HEK293T (cell line): ENCODE measurements around the gene NDP.

Experiments used
- CTCF ChIA-PET: fragments of 350-600 bp; formaldehyde crosslinking; extraction: SDS; loops from one replicate; lab custom pipeline; 2021; ENCODE audit warnings: antibody characterized with exemption, inconsistent platforms; lab: Yijun Ruan, JAX
- POLR2A ChIA-PET: fragments of 350-600 bp; formaldehyde crosslinking; extraction: SDS; loops from one replicate; lab custom pipeline; 2020; ENCODE audit warnings: antibody characterized with exemption, inconsistent platforms; lab: Yijun Ruan, JAX
- DNase-seq: peaks from one replicate; pipeline ENCODE4 v3.0.0; 2012; ENCODE audit warnings: mixed read lengths; ENCODE audit errors: extremely low spot score
- ARNT ChIP-seq: fragments of 450-650 bp; IDR thresholded peaks from 2 replicates; pipeline ENCODE4 v1.6.1; 2017; ENCODE audit warnings: mild to moderate bottlenecking
- BHLHE40 ChIP-seq: fragments of 450-650 bp; IDR thresholded peaks from 2 replicates; pipeline ENCODE4 v1.6.1; 2016; ENCODE audit warnings: mild to moderate bottlenecking, moderate library complexity, borderline replicate concordance
- CTBP1 ChIP-seq: fragments of 450-650 bp; IDR thresholded peaks from 2 replicates; pipeline ENCODE4 v1.6.1; 2016; ENCODE audit warnings: borderline replicate concordance
- ELF4 ChIP-seq: fragments of 450-650 bp; IDR thresholded peaks from 2 replicates; pipeline ENCODE4 v1.6.1; 2017; ENCODE audit warnings: antibody characterized with exemption
- FOXA1 ChIP-seq: fragments of 450-650 bp; IDR thresholded peaks from 2 replicates; pipeline ENCODE4 v1.6.1; 2016; ENCODE audit warnings: mild to moderate bottlenecking
- FOXK2 ChIP-seq: fragments of 450-650 bp; IDR thresholded peaks from 2 replicates; pipeline ENCODE4 v1.6.1; 2016; ENCODE audit warnings: mild to moderate bottlenecking
- FOXM1 ChIP-seq: fragments of 450-650 bp; IDR thresholded peaks from 2 replicates; pipeline ENCODE4 v1.6.1; 2017; ENCODE audit warnings: mild to moderate bottlenecking, borderline replicate concordance
- HDGF ChIP-seq: fragments of 450-650 bp; IDR thresholded peaks from 2 replicates; pipeline ENCODE4 v1.6.1; 2017; ENCODE audit warnings: antibody characterized with exemption, borderline replicate concordance
- L3MBTL2 ChIP-seq: fragments of 450-650 bp; conservative IDR thresholded peaks from 2 replicates; pipeline ENCODE4 v1.6.1; 2016; ENCODE audit warnings: mild to moderate bottlenecking
- LEF1 ChIP-seq: fragments of 450-650 bp; IDR thresholded peaks from 2 replicates; pipeline ENCODE4 v1.6.1; 2017; ENCODE audit warnings: mild to moderate bottlenecking, borderline replicate concordance
- NFRKB ChIP-seq: fragments of 450-650 bp; IDR thresholded peaks from 2 replicates; pipeline ENCODE4 v1.6.1; 2016; ENCODE audit warnings: mild to moderate bottlenecking, moderate library complexity
- SP1 ChIP-seq: fragments of 450-650 bp; IDR thresholded peaks from 2 replicates; pipeline ENCODE4 v1.6.1; 2017
- SUZ12 ChIP-seq: fragments of 450-650 bp; IDR thresholded peaks from 2 replicates; pipeline ENCODE4 v1.6.1; 2016; ENCODE audit warnings: mild to moderate bottlenecking
- TARDBP ChIP-seq: fragments of 450-650 bp; IDR thresholded peaks from 2 replicates; pipeline ENCODE4 v1.6.1; 2016
- ZNF384 ChIP-seq: fragments of 450-650 bp; IDR thresholded peaks from 2 replicates; pipeline ENCODE4 v1.6.1; 2016
- TF ChIP-seq, protein P1 (sequence below): fragments of 450-650 bp; IDR thresholded peaks from 2 replicates; pipeline ENCODE4 v1.6.1; 2016

NDP gene

DNA sequence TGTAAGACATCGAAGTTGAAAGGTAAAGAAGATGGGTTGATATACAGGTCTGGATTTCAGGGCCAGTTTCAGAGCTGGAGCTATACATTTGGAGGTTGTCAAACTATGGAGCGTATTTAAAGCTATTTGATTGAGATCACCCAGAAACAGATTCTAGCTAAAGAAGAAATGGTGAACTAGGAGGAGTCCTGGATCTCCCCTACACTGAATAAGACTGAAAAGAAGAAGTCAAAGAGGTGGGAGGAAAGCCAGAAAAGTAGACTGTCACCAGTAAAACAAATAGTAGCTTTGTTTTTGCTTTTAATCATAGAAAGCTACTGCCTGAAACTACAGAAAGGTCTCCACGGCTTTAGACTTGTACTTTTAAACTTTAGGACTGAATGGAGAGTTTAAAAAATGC is 5.0 kb upstream of the NDP start:
- CTCF ChIA-PET: no interaction called here
- POLR2A ChIA-PET: no interaction called here
- no peak for TF ChIP-seq CTBP1
- TF ChIP-seq FOXK2: no peak
- no peak for TF ChIP-seq BHLHE40
- TF ChIP-seq TARDBP: no peak
- no peak for TF ChIP-seq HDGF
- TF ChIP-seq SUZ12: no peak
- no peak for TF ChIP-seq SP1
- no peak for TF ChIP-seq ELF4
- TF ChIP-seq LEF1: no peak
- TF ChIP-seq L3MBTL2: no peak
- TF ChIP-seq, protein P1, sequence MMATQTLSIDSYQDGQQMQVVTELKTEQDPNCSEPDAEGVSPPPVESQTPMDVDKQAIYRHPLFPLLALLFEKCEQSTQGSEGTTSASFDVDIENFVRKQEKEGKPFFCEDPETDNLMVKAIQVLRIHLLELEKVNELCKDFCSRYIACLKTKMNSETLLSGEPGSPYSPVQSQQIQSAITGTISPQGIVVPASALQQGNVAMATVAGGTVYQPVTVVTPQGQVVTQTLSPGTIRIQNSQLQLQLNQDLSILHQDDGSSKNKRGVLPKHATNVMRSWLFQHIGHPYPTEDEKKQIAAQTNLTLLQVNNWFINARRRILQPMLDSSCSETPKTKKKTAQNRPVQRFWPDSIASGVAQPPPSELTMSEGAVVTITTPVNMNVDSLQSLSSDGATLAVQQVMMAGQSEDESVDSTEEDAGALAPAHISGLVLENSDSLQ: no peak

DNA sequence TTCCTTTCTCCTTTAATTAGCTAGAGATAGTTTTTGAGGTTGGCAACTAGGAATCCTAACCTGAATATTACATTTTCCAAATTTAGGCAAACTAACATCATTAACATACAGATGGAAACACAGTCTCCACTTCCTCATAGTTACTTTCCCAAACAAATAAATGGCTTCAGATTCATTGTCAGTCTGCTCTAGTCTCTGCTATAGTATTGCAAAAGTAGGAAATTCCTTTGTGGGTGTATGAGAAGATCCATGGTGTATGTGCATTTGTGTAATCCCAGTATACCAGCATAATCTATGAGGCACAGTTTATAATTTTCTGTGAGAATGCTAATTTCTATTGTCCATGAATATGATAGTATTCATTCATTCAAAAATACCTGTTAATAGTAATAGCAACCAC is 3.0 kb upstream of the NDP start:
- ChIA-PET POLR2A (no interaction called here), CTCF (interaction anchor here (0.7 kb wide), 1 partner anchor 18 kb away, joined by 4 read pairs; no protein-coding TSS in a partner anchor)
- DNase-seq: no peak
- TF ChIP-seq L3MBTL2 (no peak), ELF4 (no peak), CTBP1 (no peak), NFRKB (no peak), SP1 (no peak), HDGF (no peak), SUZ12 (no peak), ZNF384 (no peak), TARDBP (no peak), LEF1 (no peak), BHLHE40 (no peak), FOXM1 (no peak), FOXK2 (no peak), ARNT (no peak), FOXA1 (no peak)
- TF ChIP-seq, protein P1: no peak

More for the DNA sequence above, 5.0 kb upstream of the NDP start:
- no peak for DNase-seq

DNA sequence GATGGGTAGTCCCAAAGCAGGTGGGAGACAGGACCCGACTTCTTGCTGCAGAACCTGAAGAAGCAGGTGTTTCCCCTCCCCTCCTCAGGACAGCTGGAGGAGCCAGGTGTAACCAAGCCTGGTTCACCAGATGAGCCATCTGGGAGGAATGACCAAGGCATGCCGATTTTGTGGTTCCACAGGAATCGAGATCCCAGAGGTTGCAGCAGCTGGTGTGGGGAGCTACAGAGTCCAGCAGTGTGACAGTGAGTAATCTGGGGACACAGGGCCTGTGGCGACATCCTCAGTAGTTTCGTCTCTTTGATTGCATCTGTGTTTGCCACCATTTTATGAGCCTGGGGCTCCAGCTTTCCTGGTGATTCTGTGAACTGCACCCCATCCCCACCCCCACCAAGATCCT is 2.6 kb upstream of the NDP start:
- no peak for DNase-seq
- POLR2A ChIA-PET: no interaction called here
- CTCF ChIA-PET: interaction anchor here (0.7 kb wide), 1 partner anchor 18 kb away, joined by 4 read pairs; no protein-coding TSS in a partner anchor
- TF ChIP-seq SP1: no peak
- no peak for TF ChIP-seq TARDBP
- TF ChIP-seq FOXM1: no peak
- TF ChIP-seq, protein P1: no peak
- no peak for TF ChIP-seq FOXK2
- no peak for TF ChIP-seq HDGF
- no peak for TF ChIP-seq NFRKB
- no peak for TF ChIP-seq LEF1
- TF ChIP-seq L3MBTL2: no peak
- no peak for TF ChIP-seq CTBP1
- no peak for TF ChIP-seq SUZ12
- TF ChIP-seq ARNT: no peak
- no peak for TF ChIP-seq FOXA1
- no peak for TF ChIP-seq ZNF384
- TF ChIP-seq ELF4: no peak
- TF ChIP-seq BHLHE40: no peak

DNA sequence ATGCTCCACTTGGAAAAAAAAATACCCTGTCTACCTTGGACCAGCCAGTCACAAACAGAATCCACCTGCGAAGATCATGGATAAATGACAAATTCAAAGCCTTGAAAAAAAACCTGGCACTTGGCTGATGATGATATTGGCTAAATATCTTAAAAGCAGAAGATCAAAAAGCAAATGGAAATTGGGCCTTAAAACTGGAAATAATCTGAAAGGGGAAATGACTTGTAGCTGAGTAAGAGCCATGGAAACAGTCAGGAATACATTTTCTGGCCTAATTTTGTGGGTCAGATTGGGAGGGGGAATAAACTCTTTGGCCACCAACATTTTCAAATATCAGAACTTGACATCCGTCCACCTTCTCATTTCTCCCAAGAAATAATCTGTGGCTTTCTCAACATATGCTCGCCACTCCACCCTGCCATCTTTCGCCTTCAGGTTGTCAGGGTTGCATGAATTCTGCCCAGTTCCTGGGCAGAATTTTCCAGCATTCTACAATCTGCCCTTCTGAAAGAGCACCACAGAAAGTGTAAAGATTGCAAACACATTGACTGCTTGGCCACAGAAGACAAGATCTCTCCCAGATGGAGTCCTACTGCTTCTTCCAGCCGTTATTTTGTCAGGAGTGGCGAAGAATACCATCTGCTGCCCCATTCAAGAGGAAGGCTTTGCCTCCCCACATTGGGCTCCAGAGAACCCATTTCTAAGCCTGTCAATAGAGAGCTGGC is 1.7 kb upstream of the NDP start:
- TF ChIP-seq LEF1 (no peak), NFRKB (no peak), TARDBP (no peak), BHLHE40 (no peak), FOXK2 (no peak), SP1 (no peak), HDGF (no peak), FOXA1 (no peak), CTBP1 (no peak), L3MBTL2 (no peak), ARNT (no peak), FOXM1 (no peak), SUZ12 (no peak), ELF4 (no peak), ZNF384 (no peak)
- TF ChIP-seq, protein P1: no peak
- CTCF ChIA-PET: no interaction called here
- POLR2A ChIA-PET: no interaction called here
- DNase-seq: no peak

DNA sequence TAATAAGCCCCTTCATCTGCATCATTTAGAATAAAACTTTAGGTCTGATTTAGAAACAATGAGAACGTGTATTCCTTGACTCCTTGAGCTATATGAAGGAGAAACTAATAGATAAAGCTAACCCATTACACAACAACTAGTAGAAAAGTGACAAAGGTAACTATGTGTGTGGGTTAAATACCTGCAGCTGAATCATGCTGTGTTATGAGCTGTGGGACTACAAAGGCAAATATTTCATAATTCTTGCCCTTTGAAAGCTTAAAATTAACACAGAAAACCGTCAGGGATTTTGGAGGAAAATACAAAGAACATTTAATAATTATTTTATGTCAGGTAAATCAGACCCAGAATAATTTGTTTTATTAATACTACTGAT is 898 bp upstream of the NDP start:
- ChIA-PET POLR2A (no interaction called here), CTCF (interaction anchor here (1.3 kb wide), 1 partner anchor 270 kb away, joined by 3 read pairs; no protein-coding TSS in a partner anchor)
- TF ChIP-seq LEF1 (no peak), L3MBTL2 (no peak), TARDBP (no peak), HDGF (no peak), CTBP1 (no peak)
- TF ChIP-seq, protein P1: no peak
- no peak for DNase-seq
